Chondrocyte (in vitro differentiated cells): ENCODE data around the gene TMEM212. TPM values are rescaled to one million over a fixed set of nuclear protein-coding genes. Genes with fewer than 3 reads are reported as not detected.

Experiments used
- DNase-seq: peaks from one replicate; pipeline ENCODE4 v3.0.0; 2021; ENCODE audit warnings: mixed read lengths, low spot score
- H3K27ac Mint-ChIP-seq: one replicate; pipeline ENCODE4 v1.8.0; 2021; ENCODE audit warnings: mild to moderate bottlenecking, moderate library complexity, mixed read lengths; ENCODE audit not compliant: unreplicated experiment
- H3K27me3 Mint-ChIP-seq: 2 replicates; pipeline ENCODE4 v1.8.0; 2021; ENCODE audit warnings: low read depth, mixed read lengths
- H3K36me3 Mint-ChIP-seq: 2 replicates; pipeline ENCODE4 v1.8.0; 2021; ENCODE audit warnings: low read depth, mixed read lengths
- H3K4me1 Mint-ChIP-seq: 2 replicates; pipeline ENCODE4 v1.8.0; 2021; ENCODE audit warnings: low read depth, mild to moderate bottlenecking, mixed read lengths
- H3K4me3 Mint-ChIP-seq: one replicate; pipeline ENCODE4 v1.8.0; 2021; ENCODE audit warnings: mild to moderate bottlenecking, moderate library complexity, mixed read lengths; ENCODE audit not compliant: unreplicated experiment
- H3K9me3 Mint-ChIP-seq: 2 replicates; pipeline ENCODE4 v1.8.0; 2021; ENCODE audit warnings: low read depth, mixed read lengths
- total RNA-seq: library from RNA; stranded (reverse); gene quantifications from 3 replicates; pipeline ENCODE4 v1.2.1, GENCODE V29; 2021
- TF ChIP-seq, protein P1 (sequence below): fragments of 200-600 bp; sonication (generic); IDR thresholded peaks from 2 replicates; pipeline ENCODE4 v1.5.0; 2021; ENCODE audit warnings: antibody characterized with exemption, mild to moderate bottlenecking, moderate library complexity

The TMEM212 gene
- total RNA-seq, 1 donor from 2014 or later, result not detected

GRCh38 chr3:171867981-171868380 is 24.8 kb downstream of the TMEM212 start:
- H3K4me1 Mint-ChIP-seq, result peaks cover 23% of the 10 kb centered on the region
- no peaks in the 10 kb centered on the region for H3K9me3 Mint-ChIP-seq
- DNase-seq, result no peak
- H3K27ac Mint-ChIP-seq, result no peak overlapping the region
- TF ChIP-seq, protein P1, sequence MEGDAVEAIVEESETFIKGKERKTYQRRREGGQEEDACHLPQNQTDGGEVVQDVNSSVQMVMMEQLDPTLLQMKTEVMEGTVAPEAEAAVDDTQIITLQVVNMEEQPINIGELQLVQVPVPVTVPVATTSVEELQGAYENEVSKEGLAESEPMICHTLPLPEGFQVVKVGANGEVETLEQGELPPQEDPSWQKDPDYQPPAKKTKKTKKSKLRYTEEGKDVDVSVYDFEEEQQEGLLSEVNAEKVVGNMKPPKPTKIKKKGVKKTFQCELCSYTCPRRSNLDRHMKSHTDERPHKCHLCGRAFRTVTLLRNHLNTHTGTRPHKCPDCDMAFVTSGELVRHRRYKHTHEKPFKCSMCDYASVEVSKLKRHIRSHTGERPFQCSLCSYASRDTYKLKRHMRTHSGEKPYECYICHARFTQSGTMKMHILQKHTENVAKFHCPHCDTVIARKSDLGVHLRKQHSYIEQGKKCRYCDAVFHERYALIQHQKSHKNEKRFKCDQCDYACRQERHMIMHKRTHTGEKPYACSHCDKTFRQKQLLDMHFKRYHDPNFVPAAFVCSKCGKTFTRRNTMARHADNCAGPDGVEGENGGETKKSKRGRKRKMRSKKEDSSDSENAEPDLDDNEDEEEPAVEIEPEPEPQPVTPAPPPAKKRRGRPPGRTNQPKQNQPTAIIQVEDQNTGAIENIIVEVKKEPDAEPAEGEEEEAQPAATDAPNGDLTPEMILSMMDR, result peak; percentile 73
- no peak overlapping the region for H3K4me3 Mint-ChIP-seq
- no peaks in the 10 kb centered on the region for H3K27me3 Mint-ChIP-seq
- no peaks in the 10 kb centered on the region for H3K36me3 Mint-ChIP-seq

DNA sequence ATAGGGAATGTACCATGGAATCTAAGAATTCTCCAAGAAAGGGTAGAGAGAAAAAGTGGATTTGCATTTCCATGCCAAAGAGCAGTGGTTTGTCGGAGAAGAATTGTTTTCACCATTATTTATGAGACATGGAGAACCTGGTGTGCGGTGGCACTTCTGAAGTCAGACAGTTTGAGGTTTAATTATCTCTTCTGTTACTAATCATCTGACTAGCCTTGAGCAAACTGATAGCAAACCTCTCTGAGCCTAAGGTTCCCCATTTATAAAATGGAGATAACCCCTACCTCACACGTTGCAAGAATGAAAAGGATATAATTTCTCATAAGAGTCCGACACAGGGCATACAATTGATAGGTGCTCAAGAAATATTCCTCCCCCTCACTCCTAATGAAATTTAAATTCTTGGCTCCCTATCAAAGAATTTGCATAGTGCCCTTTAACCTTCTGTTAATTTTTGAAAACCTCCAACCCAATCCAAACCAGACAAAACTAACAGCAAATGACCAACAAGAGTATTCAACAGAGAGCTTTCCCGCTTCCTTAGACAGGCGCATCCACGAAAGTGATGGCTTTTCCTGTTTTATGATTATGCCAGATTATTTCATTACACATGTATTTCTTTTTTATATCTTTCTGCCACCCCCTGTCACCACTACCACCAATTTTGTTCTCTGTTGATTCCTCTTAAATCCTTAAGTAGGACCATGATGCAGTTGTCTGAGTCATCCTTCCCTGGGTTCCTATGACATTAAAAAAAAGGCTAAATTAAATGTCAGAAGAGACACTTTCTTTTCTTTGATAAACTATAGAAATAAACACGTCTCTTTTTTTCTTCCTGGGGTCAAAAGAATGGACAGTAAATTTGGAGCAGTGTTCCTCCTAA is 28.5 kb downstream of the TMEM212 start:
- no peak overlapping the region for H3K4me3 Mint-ChIP-seq
- no peak overlapping the region for H3K27ac Mint-ChIP-seq
- no peak for DNase-seq
- H3K9me3 Mint-ChIP-seq, result no peaks in the 10 kb centered on the region
- peaks cover 48% of the 10 kb centered on the region for H3K4me1 Mint-ChIP-seq
- TF ChIP-seq, protein P1, result no peak
- H3K36me3 Mint-ChIP-seq, result no peaks in the 10 kb centered on the region
- no peaks in the 10 kb centered on the region for H3K27me3 Mint-ChIP-seq

DNA sequence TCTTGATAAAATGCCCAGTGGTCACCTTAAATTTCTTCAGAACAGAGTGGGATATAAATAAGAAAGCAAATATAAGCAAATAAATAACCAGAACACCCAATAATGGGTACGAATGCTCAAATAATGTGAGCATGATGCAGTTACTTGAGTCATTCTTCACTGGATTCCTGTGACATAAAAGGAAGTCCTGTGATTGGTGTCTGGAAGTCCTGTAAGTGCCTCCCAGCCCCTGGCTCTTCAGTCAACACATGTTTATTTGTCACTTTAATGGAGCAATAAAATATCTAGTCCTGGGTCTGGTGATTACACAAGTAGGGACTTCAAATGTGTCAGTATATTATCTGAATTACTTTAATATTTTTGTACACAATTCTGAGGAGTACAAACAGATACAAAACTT is 30.4 kb downstream of the TMEM212 start:
- Mint-ChIP-seq H3K4me1 (peaks cover 63% of the 10 kb centered on the region), H3K36me3 (no peaks in the 10 kb centered on the region), H3K27me3 (no peaks in the 10 kb centered on the region), H3K27ac (peak overlapping the region; percentile 96), H3K9me3 (no peaks in the 10 kb centered on the region), H3K4me3 (no peak overlapping the region)
- TF ChIP-seq, protein P1, result no peak
- no peak for DNase-seq

DNA sequence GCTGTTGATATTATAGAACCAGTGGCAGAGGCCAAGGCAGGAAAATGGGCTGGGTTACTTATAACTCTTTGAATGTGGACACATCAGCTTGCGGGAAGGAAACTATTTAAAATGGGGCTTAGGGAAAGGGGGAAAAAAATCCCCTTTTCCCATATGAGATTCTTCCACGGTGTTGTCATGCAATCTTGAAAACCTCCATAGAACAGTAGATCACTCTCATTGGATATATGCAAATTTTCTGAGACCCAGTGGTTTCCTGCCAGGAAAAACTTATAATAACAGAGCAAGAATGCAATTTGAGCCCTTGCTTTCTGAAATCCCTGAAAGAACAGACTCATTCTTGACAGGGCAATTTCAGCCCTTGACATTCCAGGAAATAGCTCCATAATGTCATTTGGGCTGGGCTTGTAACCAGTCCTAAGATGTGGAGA is 31.1 kb downstream of the TMEM212 start:
- H3K4me1 Mint-ChIP-seq, result peaks cover 70% of the 10 kb centered on the region
- peak overlapping the region; percentile 96 for H3K27ac Mint-ChIP-seq
- no peaks in the 10 kb centered on the region for H3K27me3 Mint-ChIP-seq
- DNase-seq, result no peak
- no peaks in the 10 kb centered on the region for H3K9me3 Mint-ChIP-seq
- no peaks in the 10 kb centered on the region for H3K36me3 Mint-ChIP-seq
- H3K4me3 Mint-ChIP-seq, result peak overlapping the region; percentile 10
- TF ChIP-seq, protein P1, result no peak

- Mint-ChIP-seq H3K27ac (peak overlapping the region; percentile 96), H3K36me3 (no peaks in the 10 kb centered on the region), H3K4me1 (peaks cover 72% of the 10 kb centered on the region), H3K4me3 (peak overlapping the region; percentile 41), H3K27me3 (no peaks in the 10 kb centered on the region), H3K9me3 (no peaks in the 10 kb centered on the region)
- TF ChIP-seq, protein P1, result no peak
- no peak for DNase-seq
Measured at GRCh38 chr3:171874879-171875278, 31.7 kb downstream of the TMEM212 start.
